Measurements from ENCODE around the gene CERS6. TPM values are rescaled to one million over a fixed set of nuclear protein-coding genes. Genes with fewer than 3 reads are reported as not detected.

Gene CERS6
- total and polyA plus RNA-seq, 3 donors from 2014 or later, result 24.7 to 71.0 (median 59.4) TPM

DNA sequence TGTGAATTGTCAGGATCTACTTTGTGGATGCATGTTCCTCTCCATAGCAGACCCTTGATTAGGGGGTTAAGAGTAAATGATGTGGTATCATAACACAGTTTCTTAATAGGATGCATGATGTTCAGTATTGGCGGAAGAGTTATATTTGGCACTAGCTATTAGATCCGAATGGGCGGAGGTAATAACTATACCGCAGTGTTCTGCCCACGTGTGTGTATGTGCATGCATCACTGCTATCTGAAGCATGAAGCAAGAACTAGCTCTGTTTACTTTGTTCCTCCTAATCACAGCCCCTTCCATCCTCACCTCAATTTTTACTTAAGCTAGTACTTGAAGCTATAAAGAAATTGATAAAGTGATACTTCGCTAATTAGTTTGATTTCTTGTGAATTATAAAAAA lies 186.8 kb downstream of the CERS6 start:
- Histone ChIP-seq H3K27me3 (no peaks in the 10 kb centered on the region), H3K4me3 (no peak overlapping the region), H3K27ac (no peak overlapping the region), H3K4me1 (no peaks in the 10 kb centered on the region), H3K36me3 (ENCODE audit: low read depth, missing control alignments) (no peaks in the 10 kb centered on the region), H3K9me3 (no peaks in the 10 kb centered on the region)
- WGBS, 2 donors, result 90 to 91% methylated on average over 6 of the region's 6 CpGs
- TF ChIP-seq CTCF (IDR thresholded peaks at IDR 0.05) (no peak), POLR2A (IDR thresholded peaks at IDR 0.05) (no peak)
- intact Hi-C loops (cut with DNase I; ENCODE audit: low total_unique reads), result no loop called here
- DNase-seq, result no peak

- Histone ChIP-seq H3K27ac (no peak overlapping the region), H3K27me3 (no peaks in the 10 kb centered on the region), H3K9me3 (no peaks in the 10 kb centered on the region), H3K4me3 (no peak overlapping the region), H3K36me3 (ENCODE audit: low read depth, missing control alignments) (no peaks in the 10 kb centered on the region), H3K4me1 (no peaks in the 10 kb centered on the region)
- no peak for TF ChIP-seq POLR2A (IDR thresholded peaks at IDR 0.05)
- no peak for TF ChIP-seq CTCF (IDR thresholded peaks at IDR 0.05)
- 90 to 100% methylated on average over 1 of the region's 1 CpG for WGBS, 2 donors
- intact Hi-C loops (cut with DNase I; ENCODE audit: low total_unique reads), result no loop called here
- DNase-seq, result no peak
These were observed 187.9 kb downstream of the CERS6 start for GRCh38 chr2:168643979-168644378.

DNA sequence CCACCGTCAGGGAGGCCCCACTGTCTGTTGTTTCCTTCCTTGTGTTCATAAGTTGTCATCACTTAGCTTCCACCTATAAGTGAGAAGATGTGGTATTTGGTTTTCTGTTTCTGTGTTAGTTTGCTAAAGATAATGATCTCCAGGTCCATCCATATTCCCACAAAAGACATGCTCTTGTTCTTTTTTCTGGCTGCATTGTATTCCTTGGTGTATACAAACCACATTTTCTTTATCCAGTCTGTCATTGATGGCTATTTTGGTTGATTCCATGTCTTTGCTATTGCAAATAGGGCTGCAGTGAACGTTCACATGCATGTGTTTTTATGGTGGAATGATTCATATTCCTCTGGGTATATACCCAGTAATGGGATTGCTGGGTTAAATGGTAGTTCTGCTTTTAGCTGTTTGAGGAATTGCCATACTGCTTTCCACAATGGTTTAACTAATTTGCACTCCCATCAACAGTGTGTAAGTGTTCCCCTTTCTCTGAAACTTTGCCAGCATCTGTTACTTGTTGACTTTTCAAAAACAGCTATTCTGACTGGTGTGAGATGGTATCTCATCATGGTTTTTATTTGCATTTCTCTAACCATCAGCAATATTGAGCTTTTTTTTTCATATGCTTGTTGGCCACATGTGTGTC lies 189.7 kb downstream of the CERS6 start:
- H3K36me3 ChIP-seq (ENCODE audit: low read depth, missing control alignments), result no peaks in the 10 kb centered on the region
- H3K27ac ChIP-seq, result no peak overlapping the region
- no peaks in the 10 kb centered on the region for H3K27me3 ChIP-seq
- 83 to 86% methylated on average over 2 of the region's 2 CpGs for WGBS, 2 donors
- H3K9me3 ChIP-seq, result no peaks in the 10 kb centered on the region
- no peak for DNase-seq
- intact Hi-C loops (cut with DNase I; ENCODE audit: low total_unique reads), result no loop called here
- H3K4me3 ChIP-seq, result no peak overlapping the region
- TF ChIP-seq POLR2A (IDR thresholded peaks at IDR 0.05), result no peak
- TF ChIP-seq CTCF (IDR thresholded peaks at IDR 0.05), result no peak
- H3K4me1 ChIP-seq, result no peaks in the 10 kb centered on the region

DNA sequence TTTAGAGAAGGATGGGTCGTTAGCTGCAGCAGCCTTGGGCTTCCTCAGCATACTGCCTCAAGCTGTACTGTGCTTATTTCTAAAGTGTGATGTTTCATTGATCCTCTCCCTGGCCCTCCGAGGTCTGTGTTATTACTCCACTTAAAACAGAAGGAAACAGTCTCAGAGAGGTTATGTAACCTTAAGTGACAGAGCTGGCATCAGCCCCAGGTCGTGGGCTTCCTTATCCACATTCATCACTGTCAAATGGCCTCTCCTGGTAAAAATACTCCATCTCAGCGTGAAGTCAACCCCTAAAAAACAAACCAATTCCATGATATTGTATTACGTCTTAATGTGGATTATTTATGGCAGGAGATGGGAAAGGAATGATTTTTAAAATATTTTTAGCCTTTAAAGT lies 193.0 kb downstream of the CERS6 start:
- H3K36me3 ChIP-seq (ENCODE audit: low read depth, missing control alignments), result no peaks in the 10 kb centered on the region
- intact Hi-C loops (cut with DNase I; ENCODE audit: low total_unique reads), result no loop called here
- H3K4me3 ChIP-seq, result no peak overlapping the region
- no peaks in the 10 kb centered on the region for H3K9me3 ChIP-seq
- H3K27me3 ChIP-seq, result no peaks in the 10 kb centered on the region
- H3K4me1 ChIP-seq, result peaks cover 7% of the 10 kb centered on the region
- 47 to 56% methylated on average over 5 of the region's 5 CpGs for WGBS, 2 donors
- no peak for TF ChIP-seq CTCF (IDR thresholded peaks at IDR 0.05)
- H3K27ac ChIP-seq, result no peak overlapping the region
- DNase-seq, result no peak

DNA sequence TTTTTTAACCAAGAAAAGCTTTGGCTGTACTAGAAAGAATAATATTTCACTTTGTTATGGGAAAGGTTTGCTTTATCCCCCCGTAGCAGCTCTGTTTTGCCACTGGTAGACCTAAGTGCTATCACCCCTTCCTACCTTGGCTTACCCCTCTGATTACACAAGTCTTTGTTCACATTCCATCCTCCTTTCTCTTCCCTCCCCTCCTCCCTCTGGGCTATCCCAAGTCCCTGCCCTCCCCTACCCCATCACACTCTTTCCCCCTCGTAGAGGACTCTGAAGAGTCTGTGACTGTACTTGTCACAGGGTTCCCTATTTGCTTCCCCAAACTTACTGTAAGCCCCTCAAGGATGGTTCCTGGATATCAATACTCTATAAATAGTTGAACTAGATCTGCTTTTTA lies 193.5 kb downstream of the CERS6 start:
- Histone ChIP-seq H3K27ac (no peak overlapping the region), H3K4me1 (peaks cover 7% of the 10 kb centered on the region), H3K36me3 (ENCODE audit: low read depth, missing control alignments) (no peaks in the 10 kb centered on the region), H3K4me3 (no peak overlapping the region), H3K9me3 (no peaks in the 10 kb centered on the region), H3K27me3 (no peaks in the 10 kb centered on the region)
- TF ChIP-seq POLR2A (IDR thresholded peaks at IDR 0.05) (no peak), CTCF (IDR thresholded peaks at IDR 0.05) (no peak)
- intact Hi-C loops (cut with DNase I; ENCODE audit: low total_unique reads), result no loop called here
- DNase-seq, result no peak
- WGBS, 2 donors, result 36 to 59% methylated on average over 2 of the region's 2 CpGs

All from testis (tissue), 3 donors.